Neuronal stem cell (in vitro differentiated cells): ENCODE results near the gene TWNK.

Experiments used
- DNase-seq: peaks from one replicate; pipeline ENCODE4 v3.0.0-alpha.2; 2013; ENCODE audit warnings: low spot score
- H2AFZ ChIP-seq: one replicate; pipeline ENCODE4 v1.6.1; 2013; ENCODE audit warnings: mild to moderate bottlenecking, low read length, inconsistent platforms
- H2AK5ac ChIP-seq: 2 replicates; pipeline ENCODE4 v1.6.1; 2013; ENCODE audit warnings: low read depth, mild to moderate bottlenecking, inconsistent platforms, low read length, moderate library complexity, mixed read lengths
- H2BK120ac ChIP-seq: 2 replicates; pipeline ENCODE4 v1.6.1; 2013; ENCODE audit warnings: low read depth, mild to moderate bottlenecking, inconsistent platforms, low read length, moderate library complexity, mixed read lengths
- H2BK12ac ChIP-seq: one replicate; pipeline ENCODE4 v1.6.1; 2013; ENCODE audit warnings: low read length, inconsistent platforms
- H2BK15ac ChIP-seq: 2 replicates; pipeline ENCODE4 v1.6.1; 2013; ENCODE audit warnings: mild to moderate bottlenecking, low read length, inconsistent platforms, mixed read lengths
- H2BK5ac ChIP-seq: one replicate; pipeline ENCODE4 v1.6.1; 2013; ENCODE audit warnings: inconsistent platforms, mild to moderate bottlenecking, low read length, moderate library complexity
- H3K14ac ChIP-seq: one replicate; pipeline ENCODE4 v1.6.1; 2013; ENCODE audit warnings: low read length, inconsistent platforms
- H3K18ac ChIP-seq: 2 replicates; pipeline ENCODE4 v1.6.1; 2013; ENCODE audit warnings: low read length, inconsistent platforms
- H3K23ac ChIP-seq: 2 replicates; pipeline ENCODE4 v1.6.1; 2013; ENCODE audit warnings: low read depth, mild to moderate bottlenecking, mixed read lengths, low read length, inconsistent platforms; ENCODE audit not compliant: poor library complexity
- H3K27ac ChIP-seq: replicated peaks from 3 replicates; pipeline ENCODE4 v1.5.1; 2013; ENCODE audit warnings: low read length, inconsistent platforms
- H3K27me3 ChIP-seq, 3 experiments: 2 replicates each; pipeline ENCODE4 v1.6.1; 2013; ENCODE audit warnings: low read length in 3 of 3, mild to moderate bottlenecking in 2 of 3, inconsistent platforms in 1 of 3, low read depth in 1 of 3, mixed read lengths in 1 of 3, moderate library complexity in 1 of 3; ENCODE audit not compliant: control insufficient read depth in 3 of 3, insufficient read depth in 3 of 3
- H3K36me3 ChIP-seq, 2 donors: replicated peaks in 1 of 2; 2 replicates each; pipeline ENCODE4 v1.6.1; 2013; ENCODE audit warnings: low read length in 2 of 2; ENCODE audit not compliant: control insufficient read depth in 2 of 2, insufficient read depth in 2 of 2
- H3K4ac ChIP-seq: 2 replicates; pipeline ENCODE4 v1.6.1; 2013; ENCODE audit warnings: inconsistent platforms, mild to moderate bottlenecking, low read length, moderate library complexity
- H3K4me1 ChIP-seq, 2 donors: 1 replicate in 1 of 2; 2 replicates in 1 of 2; pipeline ENCODE4 v1.6.1; 2013; ENCODE audit warnings: low read length in 2 of 2, low read depth in 1 of 2; ENCODE audit not compliant: control insufficient read depth in 2 of 2, insufficient read depth in 1 of 2
- H3K4me2 ChIP-seq: one replicate; pipeline ENCODE4 v1.6.1; 2013; ENCODE audit warnings: mild to moderate bottlenecking, low read length, inconsistent platforms; ENCODE audit not compliant: insufficient read depth, poor library complexity, severe bottlenecking
- H3K4me3 ChIP-seq, 2 donors: 2 replicates each; pipeline ENCODE4 v1.5.1; 2013; ENCODE audit warnings: low read length in 2 of 2, mild to moderate bottlenecking in 2 of 2, inconsistent platforms in 1 of 2, moderate library complexity in 1 of 2
- H3K79me1 ChIP-seq: one replicate; pipeline ENCODE4 v1.6.1; 2013; ENCODE audit warnings: low read depth, mild to moderate bottlenecking, inconsistent platforms, low read length, moderate library complexity
- H3K9ac ChIP-seq: one replicate; pipeline ENCODE4 v1.6.1; 2013; ENCODE audit warnings: mild to moderate bottlenecking, low read depth, low read length, inconsistent platforms; ENCODE audit not compliant: poor library complexity
- H3K9me3 ChIP-seq, 2 donors: replicated peaks in 1 of 2; 2 replicates each; pipeline versions ENCODE3 to v1.6.1; 2013; ENCODE audit warnings: low read length in 2 of 2, mild to moderate bottlenecking in 2 of 2, inconsistent platforms in 1 of 2, low read depth in 1 of 2, mixed read lengths in 1 of 2, moderate library complexity in 1 of 2; ENCODE audit not compliant: control insufficient read depth in 2 of 2, insufficient read depth in 1 of 2
- H4K8ac ChIP-seq: one replicate; pipeline ENCODE4 v1.6.1; 2013; ENCODE audit warnings: low read depth, mild to moderate bottlenecking, inconsistent platforms, low read length, moderate library complexity
- H4K91ac ChIP-seq: one replicate; pipeline ENCODE4 v1.6.1; 2013; ENCODE audit warnings: low read length, low read depth, mild to moderate bottlenecking, inconsistent platforms; ENCODE audit not compliant: poor library complexity
- WGBS, 2 donors: extraction: QIAGEN DNeasy Blood & Tissue Kit; methylation state at CpG; one replicate each; pipeline ENCODE4 v1.1.7; 2013; ENCODE audit warnings: missing lambda C conversion rate in 2 of 2, mixed read lengths in 1 of 2; ENCODE audit not compliant: insufficient read length in 2 of 2, insufficient replicate concordance in 1 of 2; ENCODE audit errors: extremely low coverage in 2 of 2; 5-methylcytosine and 5-hydroxymethylcytosine counted together

Gene TWNK

GRCh38 chr10:101013365-101013825 is 26.1 kb downstream of the TWNK start:
- no peak for DNase-seq
- H2BK5ac ChIP-seq: no peak overlapping the region
- no peak overlapping the region for H3K4me3 ChIP-seq
- H2BK15ac ChIP-seq: no peak overlapping the region
- peaks cover 2% of the 10 kb centered on the region for H3K79me1 ChIP-seq
- H4K8ac ChIP-seq: no peak overlapping the region
- peaks cover 0 to 2% of the 10 kb centered on the region in 2 donors for H3K36me3 ChIP-seq
- no peak overlapping the region for H2AK5ac ChIP-seq
- H2BK120ac ChIP-seq: no peak overlapping the region
- H2BK12ac ChIP-seq: no peak overlapping the region
- H3K9me3 ChIP-seq: peaks cover 0 to 2% of the 10 kb centered on the region in 2 donors
- no peak overlapping the region for H3K9ac ChIP-seq
- peaks cover 9 to 20% of the 10 kb centered on the region in 2 donors for H3K4me1 ChIP-seq
- H3K23ac ChIP-seq: no peak overlapping the region
- peak overlapping the region; percentile 65 for H3K18ac ChIP-seq
- H3K27ac ChIP-seq: no peak overlapping the region
- H4K91ac ChIP-seq: no peak overlapping the region
- H3K27me3 ChIP-seq: peaks cover 5 to 38% (median 24%) of the 10 kb centered on the region in 3 experiments
- no peak overlapping the region for H2AFZ ChIP-seq
- no peak overlapping the region for H3K14ac ChIP-seq
- H3K4me2 ChIP-seq: no peak overlapping the region
- no CpG with 5 or more reads among the region's 9 CpGs for WGBS, 2 donors
- no peak overlapping the region for H3K4ac ChIP-seq

GRCh38 chr10:101014230-101014884 is 27.0 kb downstream of the TWNK start:
- peaks cover 2% of the 10 kb centered on the region for H3K79me1 ChIP-seq
- no peak overlapping the region for H4K91ac ChIP-seq
- H2AFZ ChIP-seq: no peak overlapping the region
- peak overlapping the region; percentile 60 for H3K23ac ChIP-seq
- H2BK15ac ChIP-seq: no peak overlapping the region
- peak overlapping the region; percentile 55 for H3K9ac ChIP-seq
- H4K8ac ChIP-seq: no peak overlapping the region
- H3K27me3 ChIP-seq: peaks cover 10 to 47% (median 33%) of the 10 kb centered on the region in 3 experiments
- peaks cover 0 to 2% of the 10 kb centered on the region in 2 donors for H3K9me3 ChIP-seq
- H2BK5ac ChIP-seq: no peak overlapping the region
- no peak overlapping the region for H3K14ac ChIP-seq
- no peaks in the 10 kb centered on the region for H3K36me3 ChIP-seq
- peak overlapping the region; percentile 18 for H2BK12ac ChIP-seq
- H3K27ac ChIP-seq: no peak overlapping the region
- DNase-seq: no peak
- H2BK120ac ChIP-seq: no peak overlapping the region
- WGBS, 2 donors: no CpG with 5 or more reads among the region's 11 CpGs
- no peak overlapping the region for H3K4me3 ChIP-seq
- peak overlapping the region; percentile 19 for H2AK5ac ChIP-seq
- H3K4ac ChIP-seq: no peak overlapping the region
- peaks cover 9 to 14% of the 10 kb centered on the region in 2 donors for H3K4me1 ChIP-seq
- peak overlapping the region; percentile 54 for H3K18ac ChIP-seq
- H3K4me2 ChIP-seq: no peak overlapping the region

DNA sequence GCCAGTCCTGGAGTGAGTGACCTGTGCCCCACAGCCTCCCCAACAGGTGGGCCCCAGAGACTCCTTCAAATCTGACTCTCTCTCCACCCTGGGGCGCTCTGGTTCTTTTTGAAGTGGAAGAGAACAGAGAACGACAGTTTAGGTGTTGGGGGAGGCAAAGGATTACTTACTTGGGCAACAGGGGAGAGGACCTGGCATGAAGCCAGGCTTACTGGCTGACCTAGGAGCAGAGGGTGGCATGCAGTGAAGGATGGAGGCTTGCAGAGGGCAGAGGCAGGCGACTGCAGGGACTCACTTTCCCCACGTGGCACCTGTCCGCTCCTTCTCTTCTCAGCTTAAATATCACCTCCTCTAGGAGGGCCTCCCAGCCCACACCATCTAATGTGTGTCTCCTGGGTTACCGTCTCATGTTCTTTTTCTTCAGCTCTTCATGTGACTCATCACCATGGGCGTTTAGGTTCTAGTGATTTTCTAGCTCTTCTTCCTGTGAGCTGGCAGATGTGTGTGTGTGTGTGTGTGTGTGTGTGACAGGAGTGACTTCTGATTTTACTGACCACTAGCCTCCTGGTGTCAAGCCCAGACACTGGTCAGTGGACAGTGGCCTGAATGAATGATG is 27.7 kb downstream of the TWNK start:
- H2BK12ac ChIP-seq: no peak overlapping the region
- H3K27ac ChIP-seq: no peak overlapping the region
- no CpG with 5 or more reads among the region's 7 CpGs for WGBS, 2 donors
- no peak overlapping the region for H2AK5ac ChIP-seq
- peaks cover 10 to 48% (median 36%) of the 10 kb centered on the region in 3 experiments for H3K27me3 ChIP-seq
- H3K4me1 ChIP-seq: peaks cover 9 to 14% of the 10 kb centered on the region in 2 donors
- peaks cover 0 to 2% of the 10 kb centered on the region in 2 donors for H3K9me3 ChIP-seq
- no peaks in the 10 kb centered on the region for H3K36me3 ChIP-seq
- no peak overlapping the region for H3K18ac ChIP-seq
- no peak for DNase-seq
- no peak overlapping the region for H4K8ac ChIP-seq
- no peak overlapping the region for H3K23ac ChIP-seq
- H3K4ac ChIP-seq: no peak overlapping the region
- H4K91ac ChIP-seq: no peak overlapping the region
- no peak overlapping the region for H2BK120ac ChIP-seq
- no peak overlapping the region for H3K4me2 ChIP-seq
- H2AFZ ChIP-seq: no peak overlapping the region
- peaks cover 1% of the 10 kb centered on the region for H3K79me1 ChIP-seq
- no peak overlapping the region for H3K9ac ChIP-seq
- H3K14ac ChIP-seq: no peak overlapping the region
- no peak overlapping the region for H2BK15ac ChIP-seq
- H3K4me3 ChIP-seq: no peak overlapping the region
- H2BK5ac ChIP-seq: no peak overlapping the region

DNA sequence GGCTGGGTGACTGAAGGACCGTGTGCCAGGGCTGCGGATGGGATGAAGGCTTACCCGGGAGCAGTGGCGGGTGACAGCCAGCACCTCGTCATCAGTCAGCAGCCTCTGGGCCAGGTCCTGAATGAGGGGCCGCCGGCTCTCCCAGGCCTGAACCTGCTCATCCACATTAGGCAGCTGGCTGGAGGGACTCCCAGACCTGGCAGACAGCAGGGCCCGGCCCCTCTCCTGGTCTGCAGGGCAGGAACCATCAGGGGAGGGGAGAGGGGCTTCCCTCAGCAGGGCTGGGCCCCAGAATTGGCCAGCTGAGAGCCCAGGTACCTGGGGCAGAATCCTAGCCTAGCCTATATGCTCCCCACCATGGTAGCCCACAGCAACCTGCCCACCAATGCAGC is 28.2 kb downstream of the TWNK start:
- H2AK5ac ChIP-seq: peak overlapping the region; percentile 32
- H3K4me3 ChIP-seq: no peak overlapping the region
- H2BK12ac ChIP-seq: no peak overlapping the region
- no peak overlapping the region for H4K91ac ChIP-seq
- no peak overlapping the region for H3K23ac ChIP-seq
- peaks cover 10 to 52% (median 37%) of the 10 kb centered on the region in 3 experiments for H3K27me3 ChIP-seq
- no peak overlapping the region for H4K8ac ChIP-seq
- no CpG with 5 or more reads among the region's 8 CpGs for WGBS, 2 donors
- peaks cover 0 to 2% of the 10 kb centered on the region in 2 donors for H3K9me3 ChIP-seq
- no peak overlapping the region for H3K9ac ChIP-seq
- H3K79me1 ChIP-seq: peaks cover 1% of the 10 kb centered on the region
- no peak overlapping the region for H2BK15ac ChIP-seq
- no peak overlapping the region for H3K18ac ChIP-seq
- no peak overlapping the region for H2AFZ ChIP-seq
- no peaks in the 10 kb centered on the region for H3K36me3 ChIP-seq
- no peak for DNase-seq
- H3K14ac ChIP-seq: no peak overlapping the region
- H3K27ac ChIP-seq: no peak overlapping the region
- H3K4ac ChIP-seq: no peak overlapping the region
- no peak overlapping the region for H3K4me2 ChIP-seq
- H2BK5ac ChIP-seq: no peak overlapping the region
- H3K4me1 ChIP-seq: peaks cover 9 to 14% of the 10 kb centered on the region in 2 donors
- no peak overlapping the region for H2BK120ac ChIP-seq
